ENCODE results near the gene S100B. TPM values are rescaled to one million over a fixed set of nuclear protein-coding genes. Genes with fewer than 3 reads are reported as not detected.

The S100B gene
- total RNA-seq, 4 donors from 2014 or later = 0.80 to 1.3 (median 0.82) TPM; not detected in 1

GRCh38 chr21:46556802-46557201 is 48.1 kb downstream of the S100B start:
- Histone ChIP-seq H3K9me3 (no peaks in the 10 kb centered on the region), H3K4me1 (no peaks in the 10 kb centered on the region), H3K27ac (no peak overlapping the region), H3K36me3 (peaks cover 0 to 79% of the 10 kb centered on the region in 2 donors), H3K4me3 (no peak overlapping the region), H3K27me3 (no peaks in the 10 kb centered on the region)
- intact Hi-C loops (cut with DNase I; ENCODE audit: low total_unique reads) (no loop called here), in situ Hi-C loops (cut with MboI; ENCODE audit: low sequenced_read_pairs in 4 of 4) (no loop called here)
- ATAC-seq (no peak), DNase-seq (no peak)
- TF ChIP-seq, protein P1, sequence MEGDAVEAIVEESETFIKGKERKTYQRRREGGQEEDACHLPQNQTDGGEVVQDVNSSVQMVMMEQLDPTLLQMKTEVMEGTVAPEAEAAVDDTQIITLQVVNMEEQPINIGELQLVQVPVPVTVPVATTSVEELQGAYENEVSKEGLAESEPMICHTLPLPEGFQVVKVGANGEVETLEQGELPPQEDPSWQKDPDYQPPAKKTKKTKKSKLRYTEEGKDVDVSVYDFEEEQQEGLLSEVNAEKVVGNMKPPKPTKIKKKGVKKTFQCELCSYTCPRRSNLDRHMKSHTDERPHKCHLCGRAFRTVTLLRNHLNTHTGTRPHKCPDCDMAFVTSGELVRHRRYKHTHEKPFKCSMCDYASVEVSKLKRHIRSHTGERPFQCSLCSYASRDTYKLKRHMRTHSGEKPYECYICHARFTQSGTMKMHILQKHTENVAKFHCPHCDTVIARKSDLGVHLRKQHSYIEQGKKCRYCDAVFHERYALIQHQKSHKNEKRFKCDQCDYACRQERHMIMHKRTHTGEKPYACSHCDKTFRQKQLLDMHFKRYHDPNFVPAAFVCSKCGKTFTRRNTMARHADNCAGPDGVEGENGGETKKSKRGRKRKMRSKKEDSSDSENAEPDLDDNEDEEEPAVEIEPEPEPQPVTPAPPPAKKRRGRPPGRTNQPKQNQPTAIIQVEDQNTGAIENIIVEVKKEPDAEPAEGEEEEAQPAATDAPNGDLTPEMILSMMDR (IDR thresholded peaks at IDR 0.05 in 4 of 5, conservative IDR thresholded peaks at IDR 0.05 in 1 of 5) = no peak
- no peak for TF ChIP-seq POLR2A (IDR thresholded peaks at IDR 0.05)

- ATAC-seq (no peak), DNase-seq (no peak)
- Histone ChIP-seq H3K27ac (no peak overlapping the region), H3K4me3 (no peak overlapping the region), H3K9me3 (no peaks in the 10 kb centered on the region), H3K27me3 (no peaks in the 10 kb centered on the region), H3K4me1 (no peaks in the 10 kb centered on the region), H3K36me3 (peaks cover 0 to 78% of the 10 kb centered on the region in 2 donors)
- TF ChIP-seq, protein P1 (IDR thresholded peaks at IDR 0.05 in 4 of 5, conservative IDR thresholded peaks at IDR 0.05 in 1 of 5) = no peak
- TF ChIP-seq POLR2A (IDR thresholded peaks at IDR 0.05) = no peak
- intact Hi-C loops (cut with DNase I; ENCODE audit: low total_unique reads) = no loop called here
- in situ Hi-C loops (cut with MboI; ENCODE audit: low sequenced_read_pairs in 4 of 4) = no loop called here
These were observed 49.2 kb downstream of the S100B start for GRCh38 chr21:46555678-46556077.

DNA sequence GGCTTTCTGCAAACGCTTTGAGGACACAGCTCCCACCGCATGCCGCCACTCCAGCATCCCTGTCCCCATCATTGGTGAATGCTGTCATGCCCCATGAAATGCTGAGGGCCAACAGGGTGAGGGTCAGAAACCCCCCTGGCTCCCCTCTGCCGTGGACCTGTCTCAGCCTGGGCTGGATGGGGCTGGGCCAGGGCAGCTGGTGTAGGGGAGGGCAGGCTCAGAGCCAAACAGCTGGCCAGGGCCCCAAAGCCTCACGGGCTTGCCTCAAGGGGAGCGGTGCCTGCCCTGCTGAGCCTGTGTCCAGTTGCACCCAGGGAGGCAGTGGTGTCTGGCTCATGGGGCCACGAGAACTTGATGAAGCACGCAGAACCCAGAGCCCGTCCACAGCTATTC is 49.7 kb downstream of the S100B start:
- no peaks in the 10 kb centered on the region for H3K27me3 ChIP-seq
- no peaks in the 10 kb centered on the region for H3K9me3 ChIP-seq
- peaks cover 0 to 78% of the 10 kb centered on the region in 2 donors for H3K36me3 ChIP-seq
- ATAC-seq = no peak
- no peak for DNase-seq
- no peaks in the 10 kb centered on the region for H3K4me1 ChIP-seq
- intact Hi-C loops (cut with DNase I; ENCODE audit: low total_unique reads) = no loop called here
- TF ChIP-seq POLR2A (IDR thresholded peaks at IDR 0.05) = no peak
- TF ChIP-seq, protein P1 (IDR thresholded peaks at IDR 0.05 in 4 of 5, conservative IDR thresholded peaks at IDR 0.05 in 1 of 5) = no peak
- H3K4me3 ChIP-seq = no peak overlapping the region
- no peak overlapping the region for H3K27ac ChIP-seq
- in situ Hi-C loops (cut with MboI; ENCODE audit: low sequenced_read_pairs in 4 of 4) = no loop called here

GRCh38 chr21:46554431-46555224 is 50.3 kb downstream of the S100B start:
- in situ Hi-C loops (cut with MboI; ENCODE audit: low sequenced_read_pairs in 4 of 4) = no loop called here
- Histone ChIP-seq H3K36me3 (peaks cover 0 to 79% of the 10 kb centered on the region in 2 donors), H3K27ac (no peak overlapping the region), H3K27me3 (no peaks in the 10 kb centered on the region), H3K4me3 (no peak overlapping the region), H3K4me1 (no peaks in the 10 kb centered on the region), H3K9me3 (no peaks in the 10 kb centered on the region)
- no peak for TF ChIP-seq POLR2A (IDR thresholded peaks at IDR 0.05)
- TF ChIP-seq, protein P1 (IDR thresholded peaks at IDR 0.05 in 4 of 5, conservative IDR thresholded peaks at IDR 0.05 in 1 of 5) = no peak
- no peak for ATAC-seq
- DNase-seq = no peak
- intact Hi-C loops (cut with DNase I; ENCODE audit: low total_unique reads) = no loop called here

Data from gastrocnemius medialis (tissue), 4 donors.